ENCODE measurements around the gene SLC35F3. TPM values are rescaled to one million over a fixed set of nuclear protein-coding genes. Genes with fewer than 3 reads are reported as not detected.

SLC35F3 gene
- total RNA-seq, 2 donors from 2014 or later, result 14.4 to 14.8 TPM

- no peaks in the 10 kb centered on the region for H3K27me3 ChIP-seq (ENCODE audit: control insufficient read depth, insufficient read depth, low read length, poor library complexity, severe bottlenecking)
- no peaks in the 10 kb centered on the region for H3K36me3 ChIP-seq (ENCODE audit: control insufficient read depth, insufficient read depth, low read length)
- Mint-ChIP-seq H3K27ac (no peak overlapping the region), H3K9me3 (no peaks in the 10 kb centered on the region), H3K27me3 (ENCODE audit: insufficient read depth) (peaks cover 5% of the 10 kb centered on the region), H3K36me3 (ENCODE audit: low read depth) (no peaks in the 10 kb centered on the region), H3K4me3 (no peak overlapping the region), H3K4me1 (peaks cover 6% of the 10 kb centered on the region)
- H3K27ac ChIP-seq (ENCODE audit: low read depth, low read length), result no peak overlapping the region
- H3K4me1 ChIP-seq (ENCODE audit: control insufficient read depth, insufficient read depth, low read length), result no peaks in the 10 kb centered on the region
- no peak for TF ChIP-seq CTCF (conservative IDR thresholded peaks at IDR 0.05)
- H3K9me3 ChIP-seq (ENCODE audit: control insufficient read depth, low read length), result peaks cover 23% of the 10 kb centered on the region
- DNase-seq, result no peak
- no peak overlapping the region for H3K4me3 ChIP-seq (ENCODE audit: low read length)
- 88 to 94% methylated on average over 2 to 3 of the region's 3 CpGs for WGBS, 2 experiments (ENCODE audit: insufficient coverage in 1 of 2, insufficient read length in 1 of 2)
- H3K9ac ChIP-seq (ENCODE audit: extremely low read depth, low read length, poor library complexity, severe bottlenecking), result no peak overlapping the region
These were observed 456.7 kb downstream of the SLC35F3 start for GRCh38 chr1:234361102-234361603.

GRCh38 chr1:234362558-234362957 lies 458.1 kb downstream of the SLC35F3 start:
- H3K27me3 Mint-ChIP-seq (ENCODE audit: insufficient read depth), result peaks cover 7% of the 10 kb centered on the region
- Histone ChIP-seq H3K27ac (ENCODE audit: low read depth, low read length) (no peak overlapping the region), H3K9ac (ENCODE audit: extremely low read depth, low read length, poor library complexity, severe bottlenecking) (no peak overlapping the region), H3K27me3 (ENCODE audit: control insufficient read depth, insufficient read depth, low read length, poor library complexity, severe bottlenecking) (no peaks in the 10 kb centered on the region), H3K9me3 (ENCODE audit: control insufficient read depth, low read length) (peaks cover 23% of the 10 kb centered on the region), H3K36me3 (ENCODE audit: control insufficient read depth, insufficient read depth, low read length) (no peaks in the 10 kb centered on the region), H3K4me1 (ENCODE audit: control insufficient read depth, insufficient read depth, low read length) (no peaks in the 10 kb centered on the region), H3K4me3 (ENCODE audit: low read length) (no peak overlapping the region)
- H3K9me3 Mint-ChIP-seq, result no peaks in the 10 kb centered on the region
- DNase-seq, result no peak
- H3K4me3 Mint-ChIP-seq, result no peak overlapping the region
- WGBS, 2 experiments (ENCODE audit: insufficient coverage in 1 of 2, insufficient read length in 1 of 2), result 72 to 100% methylated on average over 1 to 2 of the region's 2 CpGs
- peaks cover 2% of the 10 kb centered on the region for H3K4me1 Mint-ChIP-seq
- TF ChIP-seq CTCF (conservative IDR thresholded peaks at IDR 0.05), result no peak
- no peaks in the 10 kb centered on the region for H3K36me3 Mint-ChIP-seq (ENCODE audit: low read depth)
- H3K27ac Mint-ChIP-seq, result no peak overlapping the region

DNA sequence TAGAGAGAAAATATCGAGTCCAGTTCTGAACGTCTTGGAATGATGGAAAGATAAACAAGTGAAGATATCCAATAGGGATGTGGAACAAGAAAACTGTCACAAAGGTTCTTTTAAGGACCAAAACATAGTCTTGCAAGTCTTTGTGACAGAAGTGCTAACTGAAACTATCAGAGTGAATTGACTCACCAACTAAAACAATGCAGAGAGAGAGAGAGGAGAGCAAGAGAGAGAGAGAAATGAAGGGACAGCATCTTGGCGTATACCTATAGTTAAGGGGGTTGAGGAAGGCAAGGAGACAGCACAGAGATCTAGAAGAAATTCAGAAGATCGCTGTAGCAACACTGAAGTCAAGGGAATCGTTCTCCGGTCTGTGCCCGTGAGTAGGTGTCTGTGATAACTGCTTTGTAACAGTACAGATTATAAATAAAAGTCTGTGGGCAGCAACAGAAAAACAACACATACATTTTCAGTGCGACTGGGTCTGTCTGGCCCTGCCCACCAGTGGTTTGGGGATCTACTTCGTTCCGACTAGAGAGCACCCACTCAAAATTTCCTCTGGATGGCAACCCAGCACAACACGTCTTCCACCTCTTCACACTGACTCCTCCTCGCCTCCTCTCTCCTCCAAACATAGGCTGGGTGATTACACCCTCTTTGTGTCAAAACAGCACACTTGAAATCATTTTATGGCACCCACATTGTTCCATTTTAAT lies 464.0 kb downstream of the SLC35F3 start:
- Mint-ChIP-seq H3K9me3 (no peaks in the 10 kb centered on the region), H3K4me3 (no peak overlapping the region), H3K27me3 (ENCODE audit: insufficient read depth) (peaks cover 13% of the 10 kb centered on the region), H3K36me3 (ENCODE audit: low read depth) (no peaks in the 10 kb centered on the region), H3K27ac (no peak overlapping the region), H3K4me1 (peaks cover 5% of the 10 kb centered on the region)
- Histone ChIP-seq H3K9ac (ENCODE audit: extremely low read depth, low read length, poor library complexity, severe bottlenecking) (no peak overlapping the region), H3K36me3 (ENCODE audit: control insufficient read depth, insufficient read depth, low read length) (no peaks in the 10 kb centered on the region), H3K4me3 (ENCODE audit: low read length) (no peak overlapping the region), H3K4me1 (ENCODE audit: control insufficient read depth, insufficient read depth, low read length) (no peaks in the 10 kb centered on the region), H3K9me3 (ENCODE audit: control insufficient read depth, low read length) (no peaks in the 10 kb centered on the region), H3K27me3 (ENCODE audit: control insufficient read depth, insufficient read depth, low read length, poor library complexity, severe bottlenecking) (no peaks in the 10 kb centered on the region), H3K27ac (ENCODE audit: low read depth, low read length) (no peak overlapping the region)
- no peak for DNase-seq
- no peak for TF ChIP-seq CTCF (conservative IDR thresholded peaks at IDR 0.05)
- 88% methylated on average over 11 to 12 of the region's 12 CpGs for WGBS, 2 experiments (ENCODE audit: insufficient coverage in 1 of 2, insufficient read length in 1 of 2)
